Stimulated activated CD8-positive, alpha-beta memory T cell treated with anti-CD3 and anti-CD28 coated beads, Interleukin-2, amount 100 ng/mL, for 48 hours (primary cell): ENCODE results near the gene KRAS.

Experiments used
- DNase-seq, 2 donors: peaks; one replicate each; pipeline ENCODE4 v3.0.0-alpha.2; 2020; ENCODE audit warnings: low read depth in 2 of 2

The KRAS gene

GRCh38 chr12:25256005-25256404, 5.3 kb upstream of the KRAS start:
- DNase-seq: no peak

GRCh38 chr12:25254271-25254880, 3.6 kb upstream of the KRAS start:
- DNase-seq: no peak

GRCh38 chr12:25253371-25254068, 2.8 kb upstream of the KRAS start:
- DNase-seq: no peak

DNA sequence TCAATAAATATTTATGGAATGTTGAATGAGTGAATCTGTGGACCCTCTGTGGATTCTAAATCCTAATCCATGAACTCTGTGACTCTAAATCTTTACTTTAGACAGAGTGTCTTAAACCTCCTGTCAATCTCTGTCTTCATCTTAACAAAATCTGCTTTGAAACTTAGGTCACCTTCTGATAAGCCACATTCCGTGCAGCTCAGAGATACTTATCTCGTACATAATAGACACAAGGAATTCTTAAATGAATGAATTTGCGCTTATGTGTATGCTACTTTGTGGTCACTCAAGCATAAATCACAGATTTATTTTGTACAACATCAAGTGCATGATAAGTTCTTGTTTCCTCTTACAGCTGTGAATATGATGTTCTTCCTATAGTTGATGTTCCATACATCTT, 2.2 kb upstream of the KRAS start:
- no peak for DNase-seq

- no peak for DNase-seq
These were observed 1.0 kb upstream of the KRAS start for GRCh38 chr12:25251769-25252168.

- DNase-seq: peak; percentile 26
These were observed 594 bp downstream of the KRAS start for GRCh38 chr12:25249931-25250738.

DNA sequence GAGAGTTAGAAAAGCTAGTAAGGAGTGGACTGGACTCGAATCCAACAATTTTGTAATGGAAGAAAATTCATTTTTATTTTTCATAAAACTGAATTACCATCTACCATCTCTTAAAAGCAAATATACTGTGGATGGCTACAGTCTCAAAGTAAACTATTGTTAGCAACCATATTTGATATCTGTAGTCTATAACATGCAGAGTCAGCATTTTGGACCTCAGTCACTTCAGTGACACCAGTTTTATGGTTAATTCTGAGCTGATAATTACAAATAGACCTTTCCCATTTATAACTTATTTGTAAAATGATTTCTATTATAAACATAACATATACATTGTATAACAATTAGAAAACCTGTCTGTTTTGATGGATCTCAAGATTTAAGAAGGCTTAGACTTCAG, 2.0 kb downstream of the KRAS start:
- no peak for DNase-seq

GRCh38 chr12:25248137-25248536, 2.6 kb downstream of the KRAS start:
- no peak for DNase-seq

DNA sequence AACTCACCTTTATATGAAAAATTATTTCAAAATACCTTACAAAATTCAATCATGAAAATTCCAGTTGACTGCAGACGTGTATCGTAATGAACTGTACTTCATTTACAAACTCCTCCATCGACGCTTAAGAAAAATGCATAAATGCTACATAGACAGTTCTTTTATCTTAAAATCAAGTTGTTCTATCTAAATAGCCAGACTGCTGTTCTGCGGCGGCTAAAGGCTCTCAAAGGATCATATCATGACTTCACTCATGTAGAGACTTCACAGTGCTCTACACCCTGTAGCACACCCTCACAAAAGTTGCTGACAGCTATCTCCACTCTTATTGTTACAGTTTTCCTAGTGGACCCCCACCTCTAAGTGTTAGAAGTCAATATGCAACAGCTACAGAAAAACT, 5.2 kb downstream of the KRAS start:
- DNase-seq: no peak

GRCh38 chr12:25243680-25243990, 7.1 kb downstream of the KRAS start:
- DNase-seq: no peak

GRCh38 chr12:25242981-25243679, 7.6 kb downstream of the KRAS start:
- DNase-seq: no peak

- no peak for DNase-seq
These were observed 9.3 kb downstream of the KRAS start for GRCh38 chr12:25241167-25242020.

- no peak for DNase-seq
These were observed 14.1 kb downstream of the KRAS start for GRCh38 chr12:25236626-25237025.

- DNase-seq: no peak
These were observed 14.5 kb downstream of the KRAS start for GRCh38 chr12:25236190-25236589.

GRCh38 chr12:25213338-25213737, 37.4 kb downstream of the KRAS start:
- DNase-seq: no peak

- DNase-seq: no peak
These were observed 42.2 kb downstream of the KRAS start for GRCh38 chr12:25208554-25208953.

- DNase-seq: no peak
These were observed 42.9 kb downstream of the KRAS start for GRCh38 chr12:25207846-25208245.

GRCh38 chr12:25207411-25207810, 43.3 kb downstream of the KRAS start:
- no peak for DNase-seq

DNA sequence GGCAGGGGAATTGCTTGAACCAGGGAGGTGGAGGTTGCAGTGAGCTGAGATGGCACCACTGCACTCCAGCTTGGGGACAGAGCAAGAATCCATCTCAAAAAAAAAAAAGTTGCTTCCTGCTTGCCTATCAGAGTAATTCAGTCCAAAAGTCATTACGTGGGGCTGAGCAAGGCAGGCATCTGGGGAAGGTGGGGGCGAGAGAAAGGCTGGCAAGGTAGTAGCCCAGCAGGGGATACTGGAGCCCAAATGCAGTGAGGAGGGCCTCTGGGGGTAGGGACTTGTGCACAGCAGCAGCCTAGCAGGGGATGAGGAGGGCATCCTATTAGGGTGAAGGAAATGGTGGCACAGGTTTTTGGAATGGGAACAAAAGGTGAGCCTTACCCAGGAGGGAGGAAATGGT, 48.6 kb downstream of the KRAS start:
- DNase-seq: no peak

GRCh38 chr12:25200703-25201102, 50.0 kb downstream of the KRAS start:
- no peak for DNase-seq

GRCh38 chr12:25197608-25198007, 53.1 kb downstream of the KRAS start:
- no peak for DNase-seq
